HT1080 (cell line): ENCODE results near the gene PROCR. TPM values are rescaled to one million over a fixed set of nuclear protein-coding genes. Genes with fewer than 3 reads are reported as not detected.
"Not testable (repeated sequence)": the region's sequence is repeated elsewhere in the genome, so short reads cannot be mapped to it uniquely, and the experiment has no call there.

ENCODE experiments used
- DNase-seq: peaks from one replicate; pipeline ENCODE4 v3.0.0-alpha.2; 2015; ENCODE audit warnings: low read depth
- small RNA-seq: library from RNA; depleted of rRNA; stranded (forward); fragments of <200 nt; gene quantifications from one replicate; pipeline ENCODE3, GENCODE V24; 2014
- total RNA-seq: library from RNA; depleted of rRNA; stranded (reverse); fragments of >200 nt; shearing (Covaris generic); gene quantifications from 2 replicates; pipeline ENCODE4 v1.2.3, GENCODE V29; 2014; rRNA removed

The PROCR gene
- total RNA-seq, 1 experiment from 2014 or later = 96.8 TPM

DNA sequence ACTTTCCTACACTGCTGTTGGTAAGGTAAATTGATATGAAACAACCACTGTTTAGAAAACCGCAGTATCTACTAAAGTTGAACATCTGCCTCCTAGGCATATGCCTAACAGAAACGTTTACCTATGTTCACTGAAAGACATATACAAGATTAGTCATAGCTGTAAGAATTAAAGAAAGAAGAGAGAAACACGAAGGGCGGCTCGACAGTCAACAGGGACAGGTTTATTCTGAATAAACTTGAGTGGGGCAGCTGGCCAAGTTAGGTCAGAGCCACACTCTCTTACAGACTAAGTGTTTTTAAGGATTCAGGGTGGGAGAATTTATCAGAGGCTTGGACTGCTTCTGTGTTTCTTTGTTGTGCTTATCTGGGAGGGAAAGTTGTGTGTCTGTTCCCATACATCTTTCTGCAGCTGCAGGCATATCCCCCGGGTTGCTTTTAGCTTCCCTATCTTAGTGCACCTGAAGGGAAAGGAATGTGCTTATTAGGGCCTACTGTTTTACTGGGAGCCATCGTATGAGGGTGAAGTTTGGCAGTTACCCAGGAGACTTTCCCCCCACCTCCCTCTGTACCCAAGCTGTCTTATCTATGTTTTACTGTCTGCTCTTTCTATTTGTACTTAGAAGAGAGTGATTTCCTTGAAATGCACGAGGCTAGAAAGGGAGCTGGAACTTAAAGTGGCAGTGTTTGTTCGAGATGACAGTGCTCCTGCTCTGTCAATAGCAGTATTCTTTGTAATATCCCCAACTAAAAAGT, 20.4 kb downstream of the PROCR start:
- no peak for DNase-seq

DNA sequence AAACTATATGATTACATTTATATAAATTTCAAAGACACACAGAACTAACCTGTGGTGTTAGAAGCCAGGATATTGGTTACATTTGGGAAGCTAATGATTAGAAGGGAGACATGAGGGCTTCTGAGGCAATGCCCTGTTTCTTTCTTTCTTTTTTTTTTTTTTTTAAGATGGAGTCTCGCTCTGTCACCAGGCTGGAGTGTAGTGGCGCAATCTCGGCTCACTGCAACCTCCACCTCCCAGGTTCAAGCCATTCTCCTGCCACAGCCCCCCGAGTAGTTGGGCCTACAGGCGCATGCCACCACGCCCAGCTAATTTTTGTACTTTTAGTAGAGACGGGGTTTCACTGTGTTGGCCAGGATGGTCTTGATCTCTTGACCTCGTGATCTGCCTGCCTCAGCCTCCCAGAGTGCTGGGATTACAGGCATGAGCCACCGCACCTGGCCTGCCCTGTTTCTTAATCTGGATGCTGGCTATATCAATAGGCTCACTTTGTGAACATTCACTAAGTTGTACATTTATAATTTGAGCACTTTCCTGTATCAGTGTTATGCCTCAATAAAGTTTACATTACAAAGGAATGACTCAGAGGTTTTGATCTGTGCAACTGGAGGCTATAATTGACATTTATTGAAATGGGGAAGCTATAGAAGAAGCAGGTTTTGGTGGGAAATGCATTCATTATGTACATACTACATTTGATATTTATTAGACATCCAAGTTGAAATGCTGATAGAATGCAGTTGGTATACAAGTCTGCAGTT, 21.3 kb downstream of the PROCR start:
- not testable (repeated sequence) for DNase-seq

DNA sequence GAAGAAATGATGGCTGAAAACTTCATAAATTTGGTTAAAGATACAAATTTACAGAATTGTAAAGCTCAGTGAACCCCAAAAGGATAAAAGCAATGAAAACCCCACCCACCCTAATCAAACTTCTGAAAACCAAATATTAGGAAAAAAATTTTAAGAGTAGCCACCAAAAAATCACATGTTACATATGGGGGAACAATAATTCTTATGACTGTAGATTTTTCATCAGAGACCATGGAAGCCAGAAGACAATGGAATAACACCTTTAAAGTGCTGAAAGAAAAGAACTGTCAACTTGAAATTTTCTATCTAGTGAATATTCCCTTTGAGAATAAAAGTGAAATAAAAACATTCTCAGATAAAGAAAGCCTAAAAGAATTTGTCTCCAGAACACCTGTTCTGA, 24.4 kb downstream of the PROCR start:
- no peak for DNase-seq

DNA sequence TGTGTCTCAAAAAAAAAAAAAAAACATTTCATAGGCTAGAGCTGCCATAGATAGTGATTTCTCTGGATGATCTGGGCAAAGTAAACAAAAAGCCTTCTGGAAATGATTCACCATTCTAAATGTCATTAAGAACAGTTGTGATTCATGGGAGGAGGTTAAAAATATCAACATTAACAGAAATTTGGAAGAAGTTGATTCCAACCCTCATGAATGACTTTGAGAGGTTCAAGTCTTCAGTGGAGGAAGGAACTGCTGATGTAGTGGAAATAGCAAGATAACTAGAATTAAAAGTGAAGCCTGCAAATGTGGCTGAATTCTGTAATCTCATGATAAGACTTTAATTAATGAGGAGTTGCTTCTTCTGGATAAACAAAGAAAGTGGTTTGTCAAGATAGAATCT, 27.9 kb downstream of the PROCR start:
- DNase-seq = peak; percentile 43

DNA sequence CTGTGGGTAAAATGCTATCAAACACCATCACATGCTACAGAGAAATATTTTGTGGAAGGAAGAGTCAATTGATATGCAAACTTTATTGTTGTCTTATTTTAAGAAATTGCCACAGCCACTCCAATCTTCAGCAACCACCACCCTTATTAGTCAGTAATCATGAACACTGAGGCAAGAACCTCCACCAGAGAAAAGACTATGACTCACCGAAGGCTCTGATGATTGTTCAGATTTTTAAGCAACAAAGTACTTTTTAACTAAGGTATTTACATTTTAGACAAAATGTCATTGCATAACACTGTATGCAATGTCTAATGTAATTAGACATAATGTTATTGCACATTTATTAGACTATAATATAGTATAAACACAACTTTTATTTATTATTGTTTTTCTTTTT, 28.4 kb downstream of the PROCR start:
- DNase-seq = peak; percentile 32

DNA sequence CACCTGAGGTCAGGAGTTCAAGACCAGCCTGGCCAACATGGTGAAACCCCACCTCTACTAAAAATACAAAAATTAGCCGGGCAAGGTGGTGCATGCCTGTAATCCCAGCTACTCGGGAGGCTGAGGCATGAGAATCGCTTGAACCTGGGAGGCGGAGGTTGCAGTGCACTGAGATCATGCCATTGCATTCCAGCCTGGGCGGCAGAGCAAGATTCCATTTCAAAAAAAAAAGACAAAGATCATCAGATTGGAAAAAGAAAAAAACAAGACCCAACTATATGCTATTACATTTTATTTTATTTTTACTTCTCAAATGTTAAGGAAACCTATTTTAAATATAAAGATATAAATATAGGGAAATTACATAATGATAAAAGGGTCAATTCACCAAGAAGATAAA, 29.6 kb downstream of the PROCR start:
- DNase-seq = not testable (repeated sequence)

DNA sequence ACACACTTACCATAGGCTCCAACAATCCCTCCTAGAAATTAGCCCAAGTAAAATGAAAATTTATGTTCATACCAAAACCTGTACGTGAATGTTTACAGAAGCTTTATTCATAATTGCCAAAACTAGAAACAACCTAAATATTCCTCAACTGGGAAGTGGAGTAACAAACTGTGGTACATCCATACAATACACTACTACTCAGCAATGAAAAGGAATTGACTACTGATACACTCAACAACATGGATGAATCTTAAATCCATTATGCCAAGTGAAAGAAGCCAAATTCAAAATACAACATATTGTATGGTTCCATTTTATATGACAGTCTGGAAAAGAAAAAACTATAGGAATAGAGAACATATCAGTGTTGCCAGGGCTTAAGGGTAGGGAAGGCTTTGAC, 34.9 kb downstream of the PROCR start:
- no peak for DNase-seq

DNA sequence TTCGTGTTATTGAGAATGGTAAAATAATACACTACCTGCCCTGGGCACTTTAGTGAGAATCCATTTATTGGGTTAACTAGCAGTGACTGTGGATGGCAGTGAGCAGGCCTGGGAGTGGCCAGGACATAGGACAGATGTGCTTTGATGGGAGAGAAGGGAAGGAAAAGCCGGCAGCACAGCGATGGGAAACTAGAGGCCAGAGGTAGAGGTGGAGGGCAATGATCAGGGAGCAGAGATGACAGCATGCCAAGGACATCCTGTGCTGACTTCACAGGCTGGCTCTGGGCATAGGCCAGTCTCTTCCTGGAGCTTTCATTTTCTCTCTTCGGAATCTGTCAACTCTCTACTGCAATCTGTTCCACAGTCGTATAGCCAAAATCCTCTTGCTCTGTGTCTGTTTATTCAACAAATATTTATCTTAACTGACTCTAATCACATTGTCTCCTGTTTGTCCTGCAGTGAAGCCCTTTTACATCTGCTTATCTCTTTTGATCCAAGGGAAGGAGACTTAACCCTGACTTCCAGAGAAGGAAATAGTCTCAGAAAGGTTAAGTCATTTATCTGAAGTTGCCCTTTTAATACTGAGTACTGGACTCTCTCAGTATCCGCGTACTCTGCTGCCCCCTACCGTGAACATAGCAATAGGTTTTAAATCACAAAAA, 36.2 kb downstream of the PROCR start:
- DNase-seq = peak; percentile 68

DNA sequence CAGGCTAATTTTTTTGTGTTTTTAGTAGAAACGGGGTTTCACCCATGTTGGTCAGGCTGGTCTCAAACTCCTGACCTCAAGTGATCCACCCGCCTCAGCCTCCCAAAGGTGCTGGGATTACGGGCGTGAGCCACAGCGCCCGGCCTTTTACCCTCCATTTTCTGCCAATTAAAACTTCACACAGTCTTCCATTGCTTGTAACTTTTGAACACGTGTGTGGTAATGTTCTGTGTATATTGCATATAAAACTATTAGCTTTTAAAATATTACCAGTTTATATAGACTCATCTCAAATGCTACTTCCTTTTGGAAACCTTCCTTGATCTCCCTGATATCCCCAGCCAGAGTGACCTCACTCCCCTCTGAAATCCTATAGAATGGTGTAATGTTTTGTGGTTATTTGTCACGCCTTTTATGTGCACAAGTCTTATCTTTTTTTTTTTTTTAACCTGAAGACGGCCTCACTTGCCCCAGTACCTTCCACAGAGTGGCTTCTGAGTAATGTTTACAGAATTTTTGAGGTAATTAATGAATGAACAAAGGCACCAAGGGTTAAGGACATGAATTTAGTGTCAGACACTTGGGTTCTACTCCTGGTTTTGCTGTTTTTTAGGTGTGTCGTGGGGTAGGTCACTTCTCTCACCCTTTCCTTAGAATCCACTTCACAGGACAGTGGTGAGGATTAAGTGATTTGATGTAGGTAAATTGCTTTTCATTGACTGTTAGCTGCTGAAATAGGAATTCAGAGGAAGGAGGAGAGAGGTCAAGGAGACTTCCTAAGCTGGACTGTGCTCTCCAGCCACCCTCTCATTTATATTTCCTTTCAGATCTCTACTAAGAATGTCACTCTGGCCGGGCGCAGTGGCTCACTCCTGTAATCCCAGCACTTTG, 43.4 kb downstream of the PROCR start:
- DNase-seq = peak; percentile 84

DNA sequence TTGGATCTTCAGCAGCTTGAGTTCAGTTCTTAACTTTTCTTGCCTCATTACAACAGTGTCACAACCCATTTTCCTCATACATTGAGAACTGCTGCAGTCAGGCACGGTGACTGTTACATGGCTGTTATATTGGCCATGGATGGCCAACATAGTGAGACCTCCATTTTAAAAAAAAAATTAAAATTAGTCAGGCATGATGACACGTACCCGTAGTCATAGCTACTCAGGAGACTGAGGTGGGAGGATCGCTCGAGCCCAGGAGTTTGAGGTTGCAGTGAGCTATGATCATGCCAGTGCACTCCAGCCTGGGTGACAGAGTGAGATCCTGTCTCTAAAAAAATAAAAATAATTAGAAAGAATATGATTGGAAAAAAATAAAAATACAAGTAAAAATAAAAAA, 44.7 kb downstream of the PROCR start:
- DNase-seq = no peak

DNA sequence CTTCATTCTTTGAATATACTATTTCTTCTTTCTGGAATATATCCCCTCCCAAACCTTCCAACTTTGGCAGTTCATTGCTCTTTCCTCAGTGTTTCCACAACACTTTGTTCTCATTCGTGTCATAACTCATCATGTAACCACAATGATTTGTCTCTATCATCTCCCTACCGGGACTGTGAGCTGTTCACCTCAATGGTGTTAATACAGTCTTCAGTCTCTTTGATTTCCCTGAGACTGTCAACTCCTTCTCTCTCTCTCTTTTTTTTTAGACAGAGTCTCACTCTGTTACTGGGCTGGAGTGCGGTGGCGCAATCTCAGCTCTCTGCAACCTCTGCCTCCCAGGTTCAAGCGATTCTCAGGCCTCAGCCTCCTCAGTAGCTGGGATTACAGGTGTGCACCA, 52.1 kb downstream of the PROCR start:
- DNase-seq = no peak

DNA sequence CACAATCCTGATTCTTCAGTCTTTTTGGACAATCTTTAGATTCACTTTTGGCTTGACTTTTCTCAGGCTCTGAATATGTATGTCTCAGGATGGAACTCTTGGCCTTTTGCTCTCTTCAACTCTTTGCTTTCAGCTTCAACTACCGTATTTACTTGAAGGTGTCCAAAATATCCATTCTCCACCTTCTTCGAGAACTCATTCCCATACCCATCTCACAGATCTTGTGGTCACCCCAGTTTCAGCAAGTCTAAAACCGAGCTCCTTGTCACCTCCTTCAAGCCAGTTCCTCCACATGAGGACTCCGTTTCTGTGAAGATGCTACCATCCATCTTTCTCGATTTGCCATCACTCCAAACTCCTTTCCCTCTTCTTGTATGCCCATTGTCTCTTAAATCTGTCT, 52.7 kb downstream of the PROCR start:
- no peak for DNase-seq

DNA sequence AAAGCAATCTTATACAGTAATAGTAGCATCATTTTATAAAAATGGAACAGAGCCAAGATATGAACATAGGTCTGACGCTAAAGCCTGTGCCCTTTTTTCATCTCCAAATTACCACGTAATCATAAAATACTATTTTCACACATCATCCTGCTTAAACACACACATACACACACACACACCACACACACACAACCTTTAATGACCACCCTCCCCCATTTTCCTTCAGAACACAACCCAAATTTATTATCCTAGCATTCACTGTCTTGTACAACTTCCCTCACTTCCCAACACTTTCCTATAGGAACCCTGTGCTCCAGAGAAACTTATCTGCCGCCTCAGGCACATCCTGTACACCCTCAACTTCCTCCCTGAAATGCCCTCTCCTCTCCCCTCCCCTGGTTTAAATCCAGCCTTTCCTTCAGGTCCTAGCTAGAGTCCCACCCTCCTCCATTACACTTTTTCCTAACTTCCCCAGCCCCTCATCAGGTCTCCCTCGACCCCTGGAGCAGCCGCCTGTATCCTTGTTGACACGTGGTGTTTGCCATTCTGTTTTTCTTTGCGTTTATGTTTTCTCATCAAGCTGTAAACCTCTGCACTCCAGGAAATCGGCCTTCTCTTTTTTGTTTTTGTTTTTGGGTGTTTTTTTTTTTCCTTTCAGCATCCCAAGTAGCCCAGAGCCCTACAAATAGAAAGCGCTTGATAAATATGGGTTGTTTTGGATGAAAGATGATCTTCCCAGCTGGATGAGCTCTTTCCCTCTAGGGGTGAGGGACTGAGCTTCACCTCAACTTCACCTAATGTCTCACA, 53.6 kb downstream of the PROCR start:
- DNase-seq = no peak

DNA sequence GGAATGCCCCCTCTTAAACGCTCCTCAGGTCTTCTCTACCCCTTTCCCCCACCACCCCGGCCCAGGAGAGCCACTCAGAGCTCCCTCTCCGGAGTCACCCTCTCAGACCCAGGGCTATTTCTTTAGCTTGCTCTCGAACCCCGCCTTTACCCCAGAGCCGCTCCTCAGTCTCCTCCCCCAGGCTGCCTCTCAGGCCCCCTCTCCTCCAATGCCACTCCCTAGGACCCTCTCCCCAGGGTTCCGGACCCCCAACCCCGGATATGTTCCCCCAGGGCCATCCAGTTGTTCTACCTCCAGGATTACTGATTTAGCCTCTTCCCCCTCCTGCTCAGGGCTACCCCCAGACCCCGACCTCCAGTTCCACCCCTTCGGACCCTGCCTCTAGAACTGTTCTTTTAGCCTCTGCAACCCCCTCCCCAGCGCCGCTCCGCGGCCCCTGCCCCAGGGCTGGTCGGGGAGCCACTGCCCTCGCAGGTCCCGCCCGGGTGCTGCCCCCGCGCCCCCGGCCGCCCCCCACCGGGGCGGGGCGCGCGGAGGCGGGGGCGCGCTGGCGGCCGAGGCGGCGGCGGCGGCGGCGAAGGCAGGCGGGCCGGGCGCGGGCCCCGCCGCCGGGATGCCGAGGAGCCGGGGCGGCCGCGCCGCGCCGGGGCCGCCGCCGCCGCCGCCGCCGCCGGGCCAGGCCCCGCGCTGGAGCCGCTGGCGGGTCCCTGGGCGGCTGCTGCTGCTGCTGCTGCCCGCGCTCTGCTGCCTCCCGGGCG, 54.4 kb downstream of the PROCR start, which contains the start of gene MMP24:
Gene MMP24 (plus strand): TSS at position 565 of the 758 bp plus-strand sequence. CDS start 49 bp downstream, at position 614.
- no peak for DNase-seq

Small RNAs within 50 kb of the gene (small RNA-seq; reads per million reads assigned to genes)
- gene MT1P3 (not detected), gene RNA5SP483 (not detected)

Other genes starting within 250 kb of the PROCR start
- 91.8 and 95.1 TPM in 2 replicates for gene GSS, start 216.3 kb upstream of the PROCR start, total RNA-seq
- 0.33 TPM in 1 of 2 replicates, not detected in the other for gene MYH7B, start 216.2 kb upstream of the PROCR start, total RNA-seq
- gene TRPC4AP, start 79.3 kb upstream of the PROCR start, total RNA-seq = 35.0 and 46.7 TPM in 2 replicates
- 29.4 and 37.6 TPM in 2 replicates for gene EDEM2, start 24.7 kb upstream of the PROCR start, total RNA-seq
- 0.23 and 0.30 TPM in 2 replicates for gene MMP24, start 54.6 kb downstream of the PROCR start, total RNA-seq
- 26.4 and 38.1 TPM in 2 replicates for gene MMP24OS, start 106.0 kb downstream of the PROCR start, total RNA-seq
- 516 and 620 TPM in 2 replicates for gene EIF6, start 112.7 kb downstream of the PROCR start, total RNA-seq
- gene FAM83C, start 120.4 kb downstream of the PROCR start, total RNA-seq = not detected in 2 replicates
- gene UQCC1, start 239.9 kb downstream of the PROCR start, total RNA-seq = 55.7 and 58.1 TPM in 2 replicates